Measurements from ENCODE around the gene CORO1C.

DNA sequence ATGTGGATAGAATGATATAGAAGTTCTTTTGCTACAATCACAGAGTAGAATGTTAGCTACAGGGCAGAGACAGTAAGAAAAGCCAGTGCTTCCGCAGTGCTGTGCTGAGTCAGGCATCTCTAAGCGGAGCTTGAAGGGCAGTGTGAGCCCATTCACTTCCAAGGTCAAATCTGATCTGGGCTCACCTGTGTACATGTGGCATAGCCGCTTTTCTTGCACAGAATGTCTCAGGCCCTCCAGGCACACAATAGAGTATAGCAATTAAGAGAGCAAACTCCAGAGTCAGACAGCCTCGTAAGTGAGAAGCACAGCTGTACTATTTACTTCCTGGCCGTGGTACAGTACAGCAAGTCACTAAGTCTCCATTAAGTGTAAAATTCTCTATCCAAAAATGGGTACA is 26.8 kb downstream of the CORO1C start:
- no peak for TF ChIP-seq POLR2A (IDR thresholded peaks at IDR 0.05; ENCODE audit: low read length)
- TF ChIP-seq POLR2AphosphoS2 (conservative IDR thresholded peaks at IDR 0.05; ENCODE audit: low read length), result no peak
- TF ChIP-seq, protein P1, sequence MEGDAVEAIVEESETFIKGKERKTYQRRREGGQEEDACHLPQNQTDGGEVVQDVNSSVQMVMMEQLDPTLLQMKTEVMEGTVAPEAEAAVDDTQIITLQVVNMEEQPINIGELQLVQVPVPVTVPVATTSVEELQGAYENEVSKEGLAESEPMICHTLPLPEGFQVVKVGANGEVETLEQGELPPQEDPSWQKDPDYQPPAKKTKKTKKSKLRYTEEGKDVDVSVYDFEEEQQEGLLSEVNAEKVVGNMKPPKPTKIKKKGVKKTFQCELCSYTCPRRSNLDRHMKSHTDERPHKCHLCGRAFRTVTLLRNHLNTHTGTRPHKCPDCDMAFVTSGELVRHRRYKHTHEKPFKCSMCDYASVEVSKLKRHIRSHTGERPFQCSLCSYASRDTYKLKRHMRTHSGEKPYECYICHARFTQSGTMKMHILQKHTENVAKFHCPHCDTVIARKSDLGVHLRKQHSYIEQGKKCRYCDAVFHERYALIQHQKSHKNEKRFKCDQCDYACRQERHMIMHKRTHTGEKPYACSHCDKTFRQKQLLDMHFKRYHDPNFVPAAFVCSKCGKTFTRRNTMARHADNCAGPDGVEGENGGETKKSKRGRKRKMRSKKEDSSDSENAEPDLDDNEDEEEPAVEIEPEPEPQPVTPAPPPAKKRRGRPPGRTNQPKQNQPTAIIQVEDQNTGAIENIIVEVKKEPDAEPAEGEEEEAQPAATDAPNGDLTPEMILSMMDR (IDR thresholded peaks at IDR 0.05), result no peak
- no peak for TF ChIP-seq MYC (IDR thresholded peaks at IDR 0.05; ENCODE audit: borderline replicate concordance, low read length)
- TF ChIP-seq RAD21 (conservative IDR thresholded peaks at IDR 0.05 in 1 of 2, IDR thresholded peaks at IDR 0.05 in 1 of 2), result no peak
- no peak for TF ChIP-seq EP300 (IDR thresholded peaks at IDR 0.05)
- no peak for TF ChIP-seq NR3C1 (IDR thresholded peaks at IDR 0.05)
- TF ChIP-seq EHMT2 (IDR thresholded peaks at IDR 0.05; ENCODE audit: low read depth), result no peak
- TF ChIP-seq, protein P2, sequence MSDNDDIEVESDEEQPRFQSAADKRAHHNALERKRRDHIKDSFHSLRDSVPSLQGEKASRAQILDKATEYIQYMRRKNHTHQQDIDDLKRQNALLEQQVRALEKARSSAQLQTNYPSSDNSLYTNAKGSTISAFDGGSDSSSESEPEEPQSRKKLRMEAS (IDR thresholded peaks at IDR 0.05), result no peak
- TF ChIP-seq, protein P3, sequence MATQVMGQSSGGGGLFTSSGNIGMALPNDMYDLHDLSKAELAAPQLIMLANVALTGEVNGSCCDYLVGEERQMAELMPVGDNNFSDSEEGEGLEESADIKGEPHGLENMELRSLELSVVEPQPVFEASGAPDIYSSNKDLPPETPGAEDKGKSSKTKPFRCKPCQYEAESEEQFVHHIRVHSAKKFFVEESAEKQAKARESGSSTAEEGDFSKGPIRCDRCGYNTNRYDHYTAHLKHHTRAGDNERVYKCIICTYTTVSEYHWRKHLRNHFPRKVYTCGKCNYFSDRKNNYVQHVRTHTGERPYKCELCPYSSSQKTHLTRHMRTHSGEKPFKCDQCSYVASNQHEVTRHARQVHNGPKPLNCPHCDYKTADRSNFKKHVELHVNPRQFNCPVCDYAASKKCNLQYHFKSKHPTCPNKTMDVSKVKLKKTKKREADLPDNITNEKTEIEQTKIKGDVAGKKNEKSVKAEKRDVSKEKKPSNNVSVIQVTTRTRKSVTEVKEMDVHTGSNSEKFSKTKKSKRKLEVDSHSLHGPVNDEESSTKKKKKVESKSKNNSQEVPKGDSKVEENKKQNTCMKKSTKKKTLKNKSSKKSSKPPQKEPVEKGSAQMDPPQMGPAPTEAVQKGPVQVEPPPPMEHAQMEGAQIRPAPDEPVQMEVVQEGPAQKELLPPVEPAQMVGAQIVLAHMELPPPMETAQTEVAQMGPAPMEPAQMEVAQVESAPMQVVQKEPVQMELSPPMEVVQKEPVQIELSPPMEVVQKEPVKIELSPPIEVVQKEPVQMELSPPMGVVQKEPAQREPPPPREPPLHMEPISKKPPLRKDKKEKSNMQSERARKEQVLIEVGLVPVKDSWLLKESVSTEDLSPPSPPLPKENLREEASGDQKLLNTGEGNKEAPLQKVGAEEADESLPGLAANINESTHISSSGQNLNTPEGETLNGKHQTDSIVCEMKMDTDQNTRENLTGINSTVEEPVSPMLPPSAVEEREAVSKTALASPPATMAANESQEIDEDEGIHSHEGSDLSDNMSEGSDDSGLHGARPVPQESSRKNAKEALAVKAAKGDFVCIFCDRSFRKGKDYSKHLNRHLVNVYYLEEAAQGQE (IDR thresholded peaks at IDR 0.05), result no peak
- no peak for TF ChIP-seq JUN (IDR thresholded peaks at IDR 0.05)
